DMS 273 (cell line): ENCODE results near the gene CYP2A7.
"Not testable (repeated sequence)": the region's sequence is repeated elsewhere in the genome, so short reads cannot be mapped to it uniquely, and the experiment has no call there.

ENCODE experiments used
- DNase-seq: peaks from one replicate; lab custom pipeline; 2025; ENCODE audit not compliant: unreplicated experiment; lab: John Stamatoyannopoulos, UW

CYP2A7 gene

DNA sequence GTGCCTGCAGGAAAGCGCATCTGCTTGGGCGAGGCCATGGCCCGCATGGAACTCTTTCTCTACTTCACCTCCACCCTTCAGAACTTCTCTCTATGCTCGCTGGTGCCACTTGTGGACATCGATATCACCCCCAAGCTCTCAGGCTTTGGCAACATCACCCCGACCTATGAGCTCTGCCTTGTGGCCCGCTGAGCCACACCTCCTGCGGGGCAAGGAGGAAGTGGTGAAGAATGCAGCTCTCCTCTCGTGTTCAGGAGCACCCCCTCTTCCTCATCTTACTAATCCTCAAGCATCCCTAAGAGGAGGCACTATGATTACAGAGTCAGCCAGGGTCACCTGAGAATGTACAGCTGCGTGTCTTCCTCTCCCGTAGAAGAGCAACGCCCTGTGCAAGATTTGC, 17.9 kb upstream of the CYP2A7 start:
- not testable (repeated sequence) for DNase-seq

GRCh38 chr19:40896843-40897789, 15.1 kb upstream of the CYP2A7 start:
- DNase-seq = not testable (repeated sequence)

DNA sequence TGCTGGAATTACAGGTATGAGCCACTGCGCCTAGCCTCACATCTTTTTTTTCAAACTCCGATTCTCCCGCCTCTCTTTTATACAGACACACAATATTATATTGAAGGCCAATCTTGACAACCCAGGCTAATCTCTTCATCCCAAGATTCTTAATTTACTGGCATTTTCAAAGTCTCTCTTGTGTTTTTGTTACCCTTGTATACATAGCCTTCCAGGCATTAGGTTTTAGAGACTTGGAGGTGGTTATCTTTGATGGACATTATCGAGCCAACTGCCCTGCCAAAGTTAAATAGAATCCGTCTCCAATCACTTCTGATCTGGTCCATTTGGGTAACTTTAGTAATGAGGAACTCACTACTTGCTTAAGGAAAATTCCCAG, 14.4 kb upstream of the CYP2A7 start:
- no peak for DNase-seq

GRCh38 chr19:40893112-40893511, 11.1 kb upstream of the CYP2A7 start:
- DNase-seq = no peak

GRCh38 chr19:40889366-40889765, 7.3 kb upstream of the CYP2A7 start:
- DNase-seq = no peak

DNA sequence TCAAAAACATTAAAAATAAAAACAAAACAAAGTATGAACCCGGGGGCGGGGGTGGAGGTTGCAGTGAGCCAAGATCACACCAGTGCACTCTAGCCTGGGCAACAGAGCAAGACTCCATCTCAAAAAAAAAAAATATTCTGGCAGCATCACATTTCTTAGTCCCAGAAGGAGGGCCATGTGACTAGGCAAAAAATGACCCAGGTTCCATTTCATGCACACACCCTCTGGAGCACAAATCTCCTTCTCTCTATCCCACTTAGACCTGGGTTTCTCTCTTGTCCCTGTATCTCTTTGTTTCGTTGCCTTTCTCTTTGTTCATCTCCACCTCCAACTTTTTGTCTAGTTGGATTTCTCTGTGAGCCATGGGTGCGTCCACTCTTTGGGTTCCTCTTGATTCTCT, 6.2 kb upstream of the CYP2A7 start:
- no peak for DNase-seq

- not testable (repeated sequence) for DNase-seq
Observed at GRCh38 chr19:40884187-40884931, 2.3 kb upstream of the CYP2A7 start.

DNA sequence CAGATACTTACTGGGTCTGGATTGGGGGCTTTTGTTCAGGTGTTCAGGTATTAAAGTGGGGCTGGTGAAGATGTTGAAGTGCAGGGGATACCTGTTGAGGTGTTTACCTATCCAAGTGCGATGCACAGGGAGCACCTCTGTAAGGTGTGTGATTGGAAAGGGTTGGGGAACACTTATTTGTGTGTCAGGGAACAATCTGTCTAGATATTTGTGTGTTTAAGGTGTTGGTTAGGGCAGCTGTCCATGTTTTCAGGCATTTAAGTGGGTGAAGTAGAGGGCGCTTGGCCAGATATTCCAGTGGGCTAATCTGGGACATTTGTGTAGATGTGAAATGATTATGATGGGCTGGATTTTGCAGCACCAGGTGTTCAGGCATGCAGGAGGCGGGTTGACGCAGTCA, 2.7 kb downstream of the CYP2A7 start:
- not testable (repeated sequence) for DNase-seq

GRCh38 chr19:40875526-40875951, 6.5 kb downstream of the CYP2A7 start:
- DNase-seq = not testable (repeated sequence)

GRCh38 chr19:40874874-40875273, 7.2 kb downstream of the CYP2A7 start:
- not testable (repeated sequence) for DNase-seq

- not testable (repeated sequence) for DNase-seq
Observed at GRCh38 chr19:40873873-40874272, 8.2 kb downstream of the CYP2A7 start.

- no peak for DNase-seq
Observed at GRCh38 chr19:40872209-40872608, 9.8 kb downstream of the CYP2A7 start.

DNA sequence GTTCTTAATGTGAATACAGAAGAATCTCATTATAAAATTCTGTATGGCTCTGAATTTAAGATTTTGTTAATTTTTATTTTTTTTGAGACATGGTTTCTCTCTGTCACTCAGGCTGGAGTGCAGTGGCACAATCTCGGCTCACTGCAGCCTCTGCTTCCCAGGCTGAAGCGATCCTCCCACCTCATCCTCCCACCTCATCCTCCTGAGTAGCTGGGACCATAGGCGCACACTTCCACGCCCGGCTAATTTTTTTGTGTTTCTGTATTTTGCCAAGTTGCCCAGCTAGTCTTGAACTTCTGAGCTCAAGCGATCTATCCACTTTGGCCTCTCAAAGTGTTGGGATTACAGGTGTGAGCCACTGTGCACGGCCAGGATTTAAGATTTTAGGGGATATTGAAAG, 14.3 kb downstream of the CYP2A7 start:
- DNase-seq = no peak

DNA sequence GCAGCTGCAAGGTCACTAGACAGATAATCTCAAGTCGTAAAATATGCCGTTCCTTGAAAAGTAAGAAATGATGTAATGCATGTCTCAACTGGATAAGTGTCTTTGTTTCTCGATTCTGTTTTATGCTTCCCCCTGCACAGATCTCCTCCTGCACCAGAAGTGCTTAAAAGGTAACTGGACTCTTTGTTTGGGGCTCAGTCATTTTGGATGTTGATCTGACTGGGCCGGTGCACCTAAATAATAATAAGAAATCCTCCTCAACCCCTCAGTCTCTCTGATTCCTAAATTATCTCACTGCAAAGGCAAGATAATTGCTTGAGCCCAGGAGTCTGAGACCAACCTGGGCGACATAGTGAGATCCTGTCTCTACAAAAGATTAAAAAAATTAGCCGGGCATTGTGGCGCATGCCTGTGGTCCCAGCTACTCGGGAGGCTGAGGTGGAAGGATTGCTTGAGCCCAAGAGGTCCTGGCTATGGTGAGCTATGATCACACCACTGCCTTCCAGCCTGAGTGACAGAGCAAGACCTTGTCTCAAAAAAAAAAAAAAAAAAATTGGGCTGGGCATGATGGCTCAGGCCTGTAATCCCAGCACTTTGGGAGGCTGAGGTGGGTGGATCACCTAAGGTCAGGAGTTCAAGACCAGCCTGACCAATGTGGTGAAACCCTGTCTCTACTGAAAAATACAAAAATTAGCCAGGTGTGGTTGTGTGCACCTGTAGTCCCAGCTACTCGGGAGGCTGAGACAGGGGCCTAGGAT, 17.1 kb downstream of the CYP2A7 start:
- not testable (repeated sequence) for DNase-seq

- no peak for DNase-seq
Observed at GRCh38 chr19:40862785-40863184, 19.2 kb downstream of the CYP2A7 start.

GRCh38 chr19:40862333-40862732, 19.7 kb downstream of the CYP2A7 start:
- no peak for DNase-seq

DNA sequence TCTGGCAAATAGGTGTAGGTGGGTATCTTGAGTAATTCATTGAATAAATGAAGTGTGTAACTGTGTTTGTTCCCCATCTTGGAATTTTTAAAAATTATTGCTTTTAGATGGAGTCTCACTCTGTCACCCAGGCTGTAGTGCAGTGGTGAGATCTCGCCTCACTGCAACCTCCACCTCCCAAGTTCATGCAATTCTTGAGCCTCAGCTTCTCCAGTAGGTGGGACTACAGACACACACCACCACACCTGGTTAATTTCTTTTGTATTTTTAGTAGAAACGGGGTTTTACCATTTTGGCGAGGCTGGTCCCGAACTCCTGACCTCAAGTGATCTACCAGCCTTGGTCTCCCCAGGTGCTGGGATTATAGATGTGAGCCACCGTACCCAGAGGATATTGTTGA, 23.9 kb downstream of the CYP2A7 start:
- no peak for DNase-seq

GRCh38 chr19:40852467-40853152, 29.4 kb downstream of the CYP2A7 start:
- not testable (repeated sequence) for DNase-seq

DNA sequence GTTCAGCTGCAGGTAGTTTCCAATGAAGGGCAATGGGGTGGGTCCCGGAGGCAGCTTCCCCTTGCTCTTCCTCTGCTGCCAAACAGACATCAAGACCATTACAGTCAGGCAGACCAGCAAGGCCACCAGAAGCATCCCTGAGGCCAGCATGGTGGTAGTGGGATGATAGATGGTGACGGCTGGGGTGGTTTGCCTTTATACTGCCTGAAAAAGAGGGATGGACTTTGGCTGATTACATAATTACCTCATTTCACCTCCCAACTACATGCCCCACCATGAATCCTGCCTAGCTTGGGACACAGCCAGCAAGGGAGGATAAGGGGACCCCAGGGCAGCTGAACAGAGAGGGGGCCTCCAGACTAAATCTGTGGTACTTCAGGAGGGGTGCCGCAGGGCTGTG, 31.8 kb downstream of the CYP2A7 start, which contains the start of gene CYP2A6:
TSS of gene CYP2A6 (minus strand) at position 171 of the 400 bp plus-strand sequence. CDS start at position 150, 21 bp downstream.
- DNase-seq = not testable (repeated sequence)

DNA sequence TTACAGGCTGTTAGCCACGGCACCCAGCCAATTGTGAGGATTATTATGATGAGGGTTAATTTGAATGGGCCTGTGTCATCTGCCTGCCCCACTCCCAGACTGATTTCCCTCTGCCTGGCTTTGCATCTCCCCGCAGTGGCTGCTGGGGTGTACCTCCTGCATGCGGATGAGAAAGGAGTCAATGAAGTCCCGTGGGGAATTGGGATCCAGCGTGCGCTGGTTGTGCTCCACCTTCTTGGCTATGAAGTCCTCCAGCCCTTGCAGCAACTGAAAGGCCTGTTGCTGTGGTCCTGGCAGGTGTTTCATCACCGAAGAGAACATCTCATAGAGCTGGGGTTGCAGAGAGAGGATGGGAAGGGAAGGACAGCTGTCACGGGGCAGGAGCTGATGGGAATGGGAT, 35.3 kb downstream of the CYP2A7 start:
- DNase-seq = not testable (repeated sequence)
